Testis (tissue), 2 donors: Measurements from ENCODE around the gene SYNDIG1.

Experiments
- POLR2A ChIP-seq: fragments of 450-650 bp; IDR thresholded peaks from one replicate; pipeline ENCODE4 v1.6.1; 2017; ENCODE audit warnings: antibody characterized with exemption, mild to moderate bottlenecking, moderate library complexity
- TF ChIP-seq, protein P1 (sequence below), 3 experiments: fragments of 450-650 bp in 2 of 3; fragments of 200-600 bp in 1 of 3; sonication (generic) in 1 of 3; IDR thresholded peaks; one replicate each; pipeline ENCODE4 v1.5.1; 2016 to 2019; ENCODE audit warnings: antibody characterized with exemption in 3 of 3, mild to moderate bottlenecking in 2 of 3, moderate library complexity in 1 of 3

DNA sequence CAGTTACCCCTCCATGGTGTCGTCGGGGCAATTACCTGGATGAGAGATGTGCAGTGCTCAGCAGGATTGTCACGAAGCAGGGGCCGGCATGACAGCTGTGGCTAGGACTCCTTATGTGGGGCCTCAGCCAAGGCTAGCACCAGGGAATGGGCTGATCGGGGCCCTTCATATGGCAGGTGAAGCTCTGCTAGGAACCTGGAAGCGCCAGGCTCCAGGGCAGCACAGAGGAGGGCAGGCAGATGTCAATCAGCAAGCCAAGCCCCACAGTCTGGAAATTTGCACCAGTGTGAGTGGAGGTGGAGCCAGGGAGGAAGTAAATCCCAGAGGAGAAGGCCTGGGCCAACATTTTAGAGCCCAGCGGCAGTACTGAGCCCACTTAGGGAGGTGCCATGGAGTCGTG lies 21.2 kb downstream of the SYNDIG1 start:
- no peak for TF ChIP-seq POLR2A
- TF ChIP-seq, protein P1, sequence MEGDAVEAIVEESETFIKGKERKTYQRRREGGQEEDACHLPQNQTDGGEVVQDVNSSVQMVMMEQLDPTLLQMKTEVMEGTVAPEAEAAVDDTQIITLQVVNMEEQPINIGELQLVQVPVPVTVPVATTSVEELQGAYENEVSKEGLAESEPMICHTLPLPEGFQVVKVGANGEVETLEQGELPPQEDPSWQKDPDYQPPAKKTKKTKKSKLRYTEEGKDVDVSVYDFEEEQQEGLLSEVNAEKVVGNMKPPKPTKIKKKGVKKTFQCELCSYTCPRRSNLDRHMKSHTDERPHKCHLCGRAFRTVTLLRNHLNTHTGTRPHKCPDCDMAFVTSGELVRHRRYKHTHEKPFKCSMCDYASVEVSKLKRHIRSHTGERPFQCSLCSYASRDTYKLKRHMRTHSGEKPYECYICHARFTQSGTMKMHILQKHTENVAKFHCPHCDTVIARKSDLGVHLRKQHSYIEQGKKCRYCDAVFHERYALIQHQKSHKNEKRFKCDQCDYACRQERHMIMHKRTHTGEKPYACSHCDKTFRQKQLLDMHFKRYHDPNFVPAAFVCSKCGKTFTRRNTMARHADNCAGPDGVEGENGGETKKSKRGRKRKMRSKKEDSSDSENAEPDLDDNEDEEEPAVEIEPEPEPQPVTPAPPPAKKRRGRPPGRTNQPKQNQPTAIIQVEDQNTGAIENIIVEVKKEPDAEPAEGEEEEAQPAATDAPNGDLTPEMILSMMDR (IDR thresholded peaks at IDR 0.05) = no peak
